NCI-H2171 (cell line): ENCODE results near the gene CCDC78.

Experiments
- DNase-seq: peaks from one replicate; lab custom pipeline; 2025; lab: John Stamatoyannopoulos, UW

CCDC78 gene

GRCh38 chr16:677316-678190 is 48.7 kb downstream of the CCDC78 start:
- peak; percentile 53 for DNase-seq

GRCh38 chr16:676913-677312 is 49.3 kb downstream of the CCDC78 start:
- DNase-seq, result peak; percentile 64

- no peak for DNase-seq
Observed at GRCh38 chr16:676565-676902, 49.7 kb downstream of the CCDC78 start.

- DNase-seq, result no peak
Observed at GRCh38 chr16:675884-676564, 50.2 kb downstream of the CCDC78 start.

GRCh38 chr16:674968-675883 is 51.0 kb downstream of the CCDC78 start, which contains the start of gene RHBDL1:
Gene RHBDL1, plus strand, starts transcription at chr16:675671. Its CDS starts 120 bp downstream, at chr16:675791.
- no peak for DNase-seq

- DNase-seq, result no peak
Observed at GRCh38 chr16:674214-674881, 51.9 kb downstream of the CCDC78 start.

- no peak for DNase-seq
Observed at GRCh38 chr16:673399-673991, 52.7 kb downstream of the CCDC78 start.

GRCh38 chr16:672851-673250 is 53.4 kb downstream of the CCDC78 start:
- no peak for DNase-seq
